ENCODE data around the gene THSD4. TPM values are rescaled to one million over a fixed set of nuclear protein-coding genes. Genes with fewer than 3 reads are reported as not detected.

Gene THSD4
- total RNA-seq, 1 experiment from 2014 or later, result 0.29 TPM

DNA sequence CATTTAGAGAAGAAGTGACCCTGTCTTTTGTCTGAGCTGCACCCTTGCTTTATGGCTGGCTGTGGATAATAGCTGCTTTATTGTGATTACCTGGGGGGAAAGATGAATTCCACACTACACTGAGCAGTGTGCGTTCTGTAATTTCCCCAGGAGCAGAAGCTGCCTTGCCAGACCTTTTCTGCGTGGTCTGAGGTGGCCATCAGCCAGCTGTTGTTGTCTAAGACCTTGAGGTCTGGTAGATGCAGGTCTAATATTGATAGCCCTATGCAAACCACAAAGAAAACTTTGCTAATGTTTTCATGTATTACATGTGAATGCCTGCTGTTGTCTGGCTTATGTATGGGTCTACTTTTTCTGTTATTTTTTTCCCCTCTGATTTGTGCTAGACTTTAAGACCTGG lies 144.6 kb downstream of the THSD4 start:
- BruUV-seq (replicated peaks), result no TSS peak
- CTCF ChIA-PET, result no interaction called here

DNA sequence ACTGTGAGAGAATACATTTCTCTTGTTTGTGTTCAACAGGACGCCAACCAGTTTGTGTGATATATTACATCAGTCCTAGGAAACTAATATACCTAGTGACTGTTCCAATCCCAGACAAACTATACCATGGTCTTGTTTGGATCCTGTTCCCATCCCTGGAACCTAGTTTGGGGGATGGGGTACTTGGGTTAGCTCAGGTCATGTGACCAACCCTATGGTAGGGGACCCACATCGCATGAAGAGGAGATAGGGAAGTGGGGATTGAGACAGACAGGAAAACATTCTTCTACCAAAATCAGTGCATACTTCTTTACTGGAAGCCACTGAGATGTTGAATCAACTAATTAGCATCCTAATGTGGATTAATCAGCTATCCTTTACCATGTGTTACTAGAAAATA lies 146.1 kb downstream of the THSD4 start:
- Histone ChIP-seq H3K4me3 (ENCODE audit: low read depth, low read length) (no peak overlapping the region), H3K27me3 (replicated peaks; ENCODE audit: control insufficient read depth, insufficient read depth, low read length) (no peaks in the 10 kb centered on the region), H3K4me1 (no peaks in the 10 kb centered on the region), H3K9me3 (no peaks in the 10 kb centered on the region), H3K36me3 (ENCODE audit: control insufficient read depth, insufficient read depth, low read length) (no peaks in the 10 kb centered on the region)
- POLR2A ChIA-PET, result no interaction called here
- H3K36me3 Mint-ChIP-seq (ENCODE audit: insufficient read depth, unreplicated experiment), result no peaks in the 10 kb centered on the region
- CTCF ChIA-PET, result no interaction called here
- H3K4me3 Mint-ChIP-seq (ENCODE audit: unreplicated experiment), result no peak overlapping the region
- no peak overlapping the region for H3K27ac Mint-ChIP-seq (ENCODE audit: unreplicated experiment)
- intact Hi-C loops (cut with micrococcal nuclease; ENCODE audit: unreplicated experiment), result no loop called here
- TF ChIP-seq, protein P1, sequence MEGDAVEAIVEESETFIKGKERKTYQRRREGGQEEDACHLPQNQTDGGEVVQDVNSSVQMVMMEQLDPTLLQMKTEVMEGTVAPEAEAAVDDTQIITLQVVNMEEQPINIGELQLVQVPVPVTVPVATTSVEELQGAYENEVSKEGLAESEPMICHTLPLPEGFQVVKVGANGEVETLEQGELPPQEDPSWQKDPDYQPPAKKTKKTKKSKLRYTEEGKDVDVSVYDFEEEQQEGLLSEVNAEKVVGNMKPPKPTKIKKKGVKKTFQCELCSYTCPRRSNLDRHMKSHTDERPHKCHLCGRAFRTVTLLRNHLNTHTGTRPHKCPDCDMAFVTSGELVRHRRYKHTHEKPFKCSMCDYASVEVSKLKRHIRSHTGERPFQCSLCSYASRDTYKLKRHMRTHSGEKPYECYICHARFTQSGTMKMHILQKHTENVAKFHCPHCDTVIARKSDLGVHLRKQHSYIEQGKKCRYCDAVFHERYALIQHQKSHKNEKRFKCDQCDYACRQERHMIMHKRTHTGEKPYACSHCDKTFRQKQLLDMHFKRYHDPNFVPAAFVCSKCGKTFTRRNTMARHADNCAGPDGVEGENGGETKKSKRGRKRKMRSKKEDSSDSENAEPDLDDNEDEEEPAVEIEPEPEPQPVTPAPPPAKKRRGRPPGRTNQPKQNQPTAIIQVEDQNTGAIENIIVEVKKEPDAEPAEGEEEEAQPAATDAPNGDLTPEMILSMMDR (IDR thresholded peaks at IDR 0.05; ENCODE audit: insufficient read depth in 1 of 2, low read depth in 1 of 2, low read length in 1 of 2, severe bottlenecking in 1 of 2, unreplicated experiment in 1 of 2), result no peak
- DNase-seq, result no peak
- no TSS peak for BruUV-seq (replicated peaks)
- no peaks in the 10 kb centered on the region for H3K27me3 Mint-ChIP-seq (ENCODE audit: insufficient read depth, unreplicated experiment)
- no peaks in the 10 kb centered on the region for H3K9me3 Mint-ChIP-seq (ENCODE audit: unreplicated experiment)
- H3K4me1 Mint-ChIP-seq (ENCODE audit: low read depth, unreplicated experiment), result no peaks in the 10 kb centered on the region

More for the DNA sequence above, 144.6 kb downstream of the THSD4 start:
- POLR2A ChIA-PET, result no interaction called here
- TF ChIP-seq, protein P1 (IDR thresholded peaks at IDR 0.05; ENCODE audit: insufficient read depth in 1 of 2, low read depth in 1 of 2, low read length in 1 of 2, severe bottlenecking in 1 of 2, unreplicated experiment in 1 of 2), result no peak
- Mint-ChIP-seq H3K9me3 (ENCODE audit: unreplicated experiment) (no peaks in the 10 kb centered on the region), H3K4me3 (ENCODE audit: unreplicated experiment) (no peak overlapping the region), H3K4me1 (ENCODE audit: low read depth, unreplicated experiment) (no peaks in the 10 kb centered on the region), H3K27me3 (ENCODE audit: insufficient read depth, unreplicated experiment) (no peaks in the 10 kb centered on the region), H3K27ac (ENCODE audit: unreplicated experiment) (no peak overlapping the region), H3K36me3 (ENCODE audit: insufficient read depth, unreplicated experiment) (no peaks in the 10 kb centered on the region)
- Histone ChIP-seq H3K27me3 (replicated peaks; ENCODE audit: control insufficient read depth, insufficient read depth, low read length) (no peaks in the 10 kb centered on the region), H3K4me3 (ENCODE audit: low read depth, low read length) (no peak overlapping the region), H3K9me3 (no peaks in the 10 kb centered on the region), H3K4me1 (no peaks in the 10 kb centered on the region), H3K36me3 (ENCODE audit: control insufficient read depth, insufficient read depth, low read length) (no peaks in the 10 kb centered on the region)
- no peak for DNase-seq
- intact Hi-C loops (cut with micrococcal nuclease; ENCODE audit: unreplicated experiment), result no loop called here

DNA sequence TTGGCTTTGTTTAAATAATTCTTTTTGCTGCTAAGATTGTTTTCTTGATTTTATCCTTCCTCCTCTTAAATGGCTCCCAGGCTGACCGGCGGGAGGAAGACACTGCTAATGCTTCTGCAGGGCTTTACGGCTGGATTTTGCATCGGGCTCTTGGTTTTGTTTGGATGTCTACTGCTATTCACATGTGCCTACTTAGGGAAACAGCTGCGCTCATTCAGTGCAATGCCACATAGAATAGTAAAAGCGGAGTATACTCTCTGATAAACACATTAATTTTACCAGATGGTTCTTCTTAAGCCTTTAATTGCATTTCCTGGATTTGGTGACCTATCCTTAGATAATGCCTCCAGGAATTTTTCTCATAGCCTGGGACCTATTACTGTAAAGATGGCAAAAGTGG lies 146.6 kb downstream of the THSD4 start:
- no peaks in the 10 kb centered on the region for H3K9me3 Mint-ChIP-seq (ENCODE audit: unreplicated experiment)
- no peak overlapping the region for H3K27ac Mint-ChIP-seq (ENCODE audit: unreplicated experiment)
- TF ChIP-seq, protein P1 (IDR thresholded peaks at IDR 0.05; ENCODE audit: insufficient read depth in 1 of 2, low read depth in 1 of 2, low read length in 1 of 2, severe bottlenecking in 1 of 2, unreplicated experiment in 1 of 2), result no peak
- no peaks in the 10 kb centered on the region for H3K4me1 Mint-ChIP-seq (ENCODE audit: low read depth, unreplicated experiment)
- Histone ChIP-seq H3K4me1 (no peaks in the 10 kb centered on the region), H3K27me3 (replicated peaks; ENCODE audit: control insufficient read depth, insufficient read depth, low read length) (no peaks in the 10 kb centered on the region), H3K4me3 (ENCODE audit: low read depth, low read length) (no peak overlapping the region), H3K9me3 (no peaks in the 10 kb centered on the region), H3K36me3 (ENCODE audit: control insufficient read depth, insufficient read depth, low read length) (no peaks in the 10 kb centered on the region)
- no peaks in the 10 kb centered on the region for H3K27me3 Mint-ChIP-seq (ENCODE audit: insufficient read depth, unreplicated experiment)
- ChIA-PET CTCF (no interaction called here), POLR2A (no interaction called here)
- H3K36me3 Mint-ChIP-seq (ENCODE audit: insufficient read depth, unreplicated experiment), result no peaks in the 10 kb centered on the region
- no peak for DNase-seq
- H3K4me3 Mint-ChIP-seq (ENCODE audit: unreplicated experiment), result no peak overlapping the region
- intact Hi-C loops (cut with micrococcal nuclease; ENCODE audit: unreplicated experiment), result no loop called here
- BruUV-seq (replicated peaks), result no TSS peak
